Adrenal gland (tissue), 5 donors: ENCODE data around the gene NMT1.

ENCODE experiments used
- POLR2A ChIP-seq, 2 donors: fragments of 450-650 bp; IDR thresholded peaks; one replicate each; pipeline ENCODE4 v1.6.1; 2017; ENCODE audit warnings: antibody characterized with exemption in 2 of 2, mild to moderate bottlenecking in 2 of 2, moderate library complexity in 1 of 2
- TF ChIP-seq, protein P1 (sequence below), 6 experiments: fragments of 450-650 bp in 4 of 6; fragments of 200-600 bp in 2 of 6; sonication (generic) in 1 of 6; IDR thresholded peaks; 1 replicate in 5 of 6; 2 replicates in 1 of 6; pipeline versions ENCODE4 v1.5.1 to v1.8.0; 2016 to 2021; ENCODE audit warnings: antibody characterized with exemption in 6 of 6, mild to moderate bottlenecking in 2 of 6, moderate library complexity in 1 of 6
- donor health status: DM: no; HTN: no; CAD: no.

GRCh38 chr17:45115871-45116270 lies 54.8 kb downstream of the NMT1 start:
- no peak for TF ChIP-seq POLR2A (IDR thresholded peaks at IDR 0.05)
- TF ChIP-seq, protein P1, sequence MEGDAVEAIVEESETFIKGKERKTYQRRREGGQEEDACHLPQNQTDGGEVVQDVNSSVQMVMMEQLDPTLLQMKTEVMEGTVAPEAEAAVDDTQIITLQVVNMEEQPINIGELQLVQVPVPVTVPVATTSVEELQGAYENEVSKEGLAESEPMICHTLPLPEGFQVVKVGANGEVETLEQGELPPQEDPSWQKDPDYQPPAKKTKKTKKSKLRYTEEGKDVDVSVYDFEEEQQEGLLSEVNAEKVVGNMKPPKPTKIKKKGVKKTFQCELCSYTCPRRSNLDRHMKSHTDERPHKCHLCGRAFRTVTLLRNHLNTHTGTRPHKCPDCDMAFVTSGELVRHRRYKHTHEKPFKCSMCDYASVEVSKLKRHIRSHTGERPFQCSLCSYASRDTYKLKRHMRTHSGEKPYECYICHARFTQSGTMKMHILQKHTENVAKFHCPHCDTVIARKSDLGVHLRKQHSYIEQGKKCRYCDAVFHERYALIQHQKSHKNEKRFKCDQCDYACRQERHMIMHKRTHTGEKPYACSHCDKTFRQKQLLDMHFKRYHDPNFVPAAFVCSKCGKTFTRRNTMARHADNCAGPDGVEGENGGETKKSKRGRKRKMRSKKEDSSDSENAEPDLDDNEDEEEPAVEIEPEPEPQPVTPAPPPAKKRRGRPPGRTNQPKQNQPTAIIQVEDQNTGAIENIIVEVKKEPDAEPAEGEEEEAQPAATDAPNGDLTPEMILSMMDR (IDR thresholded peaks at IDR 0.05), result no peak
